Mammary epithelial cell (primary cell): Measurements from ENCODE around the gene CELF2.

Source experiments
- EZH2 ChIP-seq: IDR thresholded peaks from 2 replicates; pipeline ENCODE4 v1.6.1; 2012; ENCODE audit warnings: low read length, inconsistent platforms, borderline replicate concordance
- TF ChIP-seq, protein P1 (sequence below), 2 donors: IDR thresholded peaks in 1 of 2; conservative IDR thresholded peaks in 1 of 2; 2 replicates each; pipeline ENCODE4 v1.5.1; 2011 to 2012; ENCODE audit warnings: inconsistent platforms in 2 of 2, low read length in 2 of 2, mild to moderate bottlenecking in 2 of 2, control low read depth in 1 of 2, low read depth in 1 of 2; ENCODE audit not compliant: insufficient read depth in 1 of 2; ENCODE audit errors: extremely low read depth in 1 of 2

DNA sequence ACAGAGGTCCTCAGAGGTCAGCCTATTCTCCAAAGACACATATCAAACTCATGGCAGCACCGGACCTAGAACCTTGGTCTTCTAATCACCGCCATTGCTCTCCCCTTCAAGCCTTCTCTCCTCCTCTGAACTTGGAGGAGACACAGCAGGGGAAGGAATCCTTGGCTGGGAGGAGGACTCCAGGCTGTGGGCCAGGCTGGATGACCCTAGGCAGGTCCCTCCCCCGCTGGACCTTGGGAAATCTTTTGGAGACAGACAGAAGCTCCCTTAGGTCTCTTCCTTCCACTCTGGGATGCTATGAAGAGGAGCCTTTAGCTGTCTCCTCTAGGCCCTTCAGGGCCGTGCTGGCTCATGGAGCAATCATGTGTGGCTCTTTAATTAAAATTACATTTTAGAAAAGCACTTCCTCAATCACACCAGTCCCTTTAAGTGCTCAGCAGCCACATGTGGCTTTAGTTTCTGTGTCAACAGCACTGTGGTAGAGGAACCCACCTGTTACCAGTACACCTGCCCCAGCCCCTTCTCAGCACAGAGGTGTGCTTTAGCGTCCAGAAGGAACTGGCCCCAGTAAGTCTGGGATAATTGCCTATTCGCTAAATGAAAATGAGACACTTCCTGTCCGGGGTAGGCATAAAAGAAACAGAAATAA is 238.2 kb downstream of the CELF2 start:
- no peak for TF ChIP-seq EZH2
- TF ChIP-seq, protein P1, sequence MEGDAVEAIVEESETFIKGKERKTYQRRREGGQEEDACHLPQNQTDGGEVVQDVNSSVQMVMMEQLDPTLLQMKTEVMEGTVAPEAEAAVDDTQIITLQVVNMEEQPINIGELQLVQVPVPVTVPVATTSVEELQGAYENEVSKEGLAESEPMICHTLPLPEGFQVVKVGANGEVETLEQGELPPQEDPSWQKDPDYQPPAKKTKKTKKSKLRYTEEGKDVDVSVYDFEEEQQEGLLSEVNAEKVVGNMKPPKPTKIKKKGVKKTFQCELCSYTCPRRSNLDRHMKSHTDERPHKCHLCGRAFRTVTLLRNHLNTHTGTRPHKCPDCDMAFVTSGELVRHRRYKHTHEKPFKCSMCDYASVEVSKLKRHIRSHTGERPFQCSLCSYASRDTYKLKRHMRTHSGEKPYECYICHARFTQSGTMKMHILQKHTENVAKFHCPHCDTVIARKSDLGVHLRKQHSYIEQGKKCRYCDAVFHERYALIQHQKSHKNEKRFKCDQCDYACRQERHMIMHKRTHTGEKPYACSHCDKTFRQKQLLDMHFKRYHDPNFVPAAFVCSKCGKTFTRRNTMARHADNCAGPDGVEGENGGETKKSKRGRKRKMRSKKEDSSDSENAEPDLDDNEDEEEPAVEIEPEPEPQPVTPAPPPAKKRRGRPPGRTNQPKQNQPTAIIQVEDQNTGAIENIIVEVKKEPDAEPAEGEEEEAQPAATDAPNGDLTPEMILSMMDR (conservative IDR thresholded peaks at IDR 0.05 in 1 of 2, IDR thresholded peaks at IDR 0.05 in 1 of 2; ENCODE audit: extremely low read depth in 1 of 2, insufficient read depth in 1 of 2, low read depth in 1 of 2, low read length in 2 of 2), result no peak
